Testis (tissue), 2 donors: Measurements from ENCODE around the gene SEZ6L.

ENCODE experiments used
- POLR2A ChIP-seq: fragments of 450-650 bp; IDR thresholded peaks from one replicate; pipeline ENCODE4 v1.6.1; 2017; ENCODE audit warnings: antibody characterized with exemption, mild to moderate bottlenecking, moderate library complexity
- TF ChIP-seq, protein P1 (sequence below), 3 experiments: fragments of 450-650 bp in 2 of 3; fragments of 200-600 bp in 1 of 3; sonication (generic) in 1 of 3; IDR thresholded peaks; one replicate each; pipeline ENCODE4 v1.5.1; 2016 to 2019; ENCODE audit warnings: antibody characterized with exemption in 3 of 3, mild to moderate bottlenecking in 2 of 3, moderate library complexity in 1 of 3

DNA sequence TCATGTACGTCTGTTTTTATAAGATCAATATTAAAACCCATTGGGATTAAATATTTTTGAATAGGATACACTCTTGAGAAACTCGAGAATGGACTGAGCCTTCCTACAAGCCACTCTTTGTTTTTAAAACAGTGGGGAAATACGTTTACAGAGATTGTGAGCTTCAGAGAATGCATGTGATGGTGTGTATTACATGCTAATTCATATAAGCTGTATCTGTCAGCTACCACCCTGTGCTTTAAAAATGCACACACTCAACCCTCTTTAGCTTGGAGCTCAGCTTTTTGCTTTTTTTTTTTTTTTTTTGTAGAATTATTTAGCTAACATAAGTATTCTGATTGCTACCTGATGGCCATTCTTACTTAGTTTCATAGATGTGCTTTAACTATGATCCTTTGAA, 213.5 kb downstream of the SEZ6L start:
- no peak for TF ChIP-seq POLR2A
- TF ChIP-seq, protein P1, sequence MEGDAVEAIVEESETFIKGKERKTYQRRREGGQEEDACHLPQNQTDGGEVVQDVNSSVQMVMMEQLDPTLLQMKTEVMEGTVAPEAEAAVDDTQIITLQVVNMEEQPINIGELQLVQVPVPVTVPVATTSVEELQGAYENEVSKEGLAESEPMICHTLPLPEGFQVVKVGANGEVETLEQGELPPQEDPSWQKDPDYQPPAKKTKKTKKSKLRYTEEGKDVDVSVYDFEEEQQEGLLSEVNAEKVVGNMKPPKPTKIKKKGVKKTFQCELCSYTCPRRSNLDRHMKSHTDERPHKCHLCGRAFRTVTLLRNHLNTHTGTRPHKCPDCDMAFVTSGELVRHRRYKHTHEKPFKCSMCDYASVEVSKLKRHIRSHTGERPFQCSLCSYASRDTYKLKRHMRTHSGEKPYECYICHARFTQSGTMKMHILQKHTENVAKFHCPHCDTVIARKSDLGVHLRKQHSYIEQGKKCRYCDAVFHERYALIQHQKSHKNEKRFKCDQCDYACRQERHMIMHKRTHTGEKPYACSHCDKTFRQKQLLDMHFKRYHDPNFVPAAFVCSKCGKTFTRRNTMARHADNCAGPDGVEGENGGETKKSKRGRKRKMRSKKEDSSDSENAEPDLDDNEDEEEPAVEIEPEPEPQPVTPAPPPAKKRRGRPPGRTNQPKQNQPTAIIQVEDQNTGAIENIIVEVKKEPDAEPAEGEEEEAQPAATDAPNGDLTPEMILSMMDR (IDR thresholded peaks at IDR 0.05), result no peak
